PC-9 (cell line): Measurements from ENCODE around the gene CREBBP. TPM values are rescaled to one million over a fixed set of nuclear protein-coding genes. Genes with fewer than 3 reads are reported as not detected.

Source experiments
- BruUV-seq: library from RNA; stranded (reverse); fragments of 400-500 nt; replicated peaks from 2 replicates; lab custom pipeline; 2021; lab: Mats Ljungman, UMichigan
- CTCF ChIA-PET: fragments of 300-600 bp; sonication (Branson Sonifier 250); formaldehyde crosslinking; loops from one replicate; lab custom pipeline; 2022; ENCODE audit warnings: antibody characterized with exemption; lab: Charles Lee
- POLR2A ChIA-PET: fragments of 300-600 bp; sonication (Branson Sonifier 250); formaldehyde crosslinking; loops from one replicate; lab custom pipeline; 2022; ENCODE audit warnings: antibody characterized with exemption; ENCODE audit not compliant: unreplicated experiment; lab: Charles Lee
- DNase-seq, 2 experiments: peaks; one replicate each; pipeline versions ENCODE4 v3.0.0 to v3.0.0-alpha.2; 2015 to 2022; ENCODE audit warnings: mixed read lengths in 1 of 2
- H2AFZ ChIP-seq: fragments of 200-600 bp; sonication (generic); 2 replicates; pipeline ENCODE4 v1.8.1; 2017; ENCODE audit warnings: antibody characterized with exemption
- H3F3A ChIP-seq: fragments of 200-600 bp; sonication (generic); 2 replicates; pipeline ENCODE4 v1.8.1; 2017; ENCODE audit warnings: antibody characterized with exemption, mild to moderate bottlenecking, low read depth; ENCODE audit not compliant: insufficient read depth
- H3K27ac ChIP-seq: fragments of 200-600 bp; sonication (generic); 2 replicates; pipeline ENCODE4 v1.6.1; 2016; ENCODE audit warnings: mixed run types
- H3K27me3 ChIP-seq: fragments of 200-600 bp; sonication (generic); 2 replicates; pipeline ENCODE4 v1.6.1; 2016; ENCODE audit warnings: low read depth, mixed run types; ENCODE audit not compliant: insufficient read depth
- H3K36me3 ChIP-seq: fragments of 200-600 bp; sonication (generic); 2 replicates; pipeline ENCODE4 v1.6.1; 2016; ENCODE audit warnings: low read depth, mixed run types
- H3K4me1 ChIP-seq: fragments of 200-600 bp; sonication (generic); replicated peaks from 2 replicates; pipeline ENCODE4 v1.6.1; 2016; ENCODE audit warnings: mixed run types; ENCODE audit not compliant: insufficient read depth
- H3K4me2 ChIP-seq: fragments of 200-600 bp; sonication (generic); 2 replicates; pipeline ENCODE4 v1.6.1; 2017; ENCODE audit warnings: mixed run types
- H3K4me3 ChIP-seq: fragments of 200-600 bp; sonication (generic); 2 replicates; pipeline ENCODE4 v1.6.1; 2016; ENCODE audit warnings: mixed run types
- H3K79me2 ChIP-seq: fragments of 200-600 bp; sonication (generic); 2 replicates; pipeline ENCODE4 v1.6.1; 2017; ENCODE audit warnings: low read depth, mixed run types
- H3K9me2 ChIP-seq: fragments of 200-600 bp; sonication (generic); 2 replicates; pipeline ENCODE4 v1.8.1; 2017; ENCODE audit warnings: mild to moderate bottlenecking; ENCODE audit not compliant: insufficient read depth
- H3K9me3 ChIP-seq: fragments of 200-600 bp; sonication (generic); 2 replicates; pipeline ENCODE4 v1.8.1; 2016; ENCODE audit warnings: low read depth; ENCODE audit not compliant: insufficient read depth
- H4K20me1 ChIP-seq: fragments of 200-600 bp; sonication (generic); 2 replicates; pipeline ENCODE4 v1.8.1; 2017; ENCODE audit not compliant: insufficient read depth
- CTCF ChIP-seq: fragments of 200-600 bp; sonication (generic); conservative IDR thresholded peaks from 2 replicates; pipeline ENCODE4 v1.6.1; 2017; ENCODE audit warnings: mixed run types, antibody characterized with exemption, mild to moderate bottlenecking, moderate library complexity
- EZH2 ChIP-seq: fragments of 200-600 bp; sonication (generic); IDR thresholded peaks from 2 replicates; pipeline ENCODE4 v1.8.0; 2017; ENCODE audit warnings: antibody characterized with exemption, low read depth
- intact Hi-C: fragments of 100-400 bp; cut with micrococcal nuclease; formaldehyde crosslinking; loops from one replicate; pipeline ENCODE4 v1.10.0; 2022; ENCODE audit not compliant: unreplicated experiment
- total RNA-seq: library from RNA; stranded (reverse); gene quantifications from 2 replicates; pipeline ENCODE4 v1.2.3, GENCODE V29; 2021

Gene CREBBP
- total RNA-seq, 1 experiment from 2014 or later, result 74.9 TPM

DNA sequence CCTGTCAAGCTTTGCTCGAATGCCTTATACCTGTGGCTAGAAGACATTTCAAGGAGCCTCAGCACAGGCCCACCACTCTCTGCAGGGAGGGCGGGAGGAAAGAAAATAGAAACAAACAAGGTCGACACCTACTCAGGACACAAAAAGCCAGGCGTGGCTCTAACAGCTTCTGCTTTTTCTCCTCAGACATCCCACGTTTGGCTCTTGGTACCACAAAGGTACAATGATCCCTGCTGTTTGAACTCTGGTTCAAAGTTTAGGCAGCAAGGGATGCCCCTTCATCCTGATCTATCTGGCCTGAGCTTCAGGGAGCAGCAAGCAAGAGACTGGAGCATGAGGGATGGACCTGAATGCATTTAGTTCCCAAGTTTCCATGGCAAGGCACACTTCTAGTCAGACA lies 57.1 kb downstream of the CREBBP start:
- no peaks in the 10 kb centered on the region for H3K36me3 ChIP-seq
- POLR2A ChIA-PET, result no interaction called here
- H2AFZ ChIP-seq, result no peak overlapping the region
- H3K4me2 ChIP-seq, result no peak overlapping the region
- H3F3A ChIP-seq, result peaks cover 24% of the 10 kb centered on the region
- no peak for DNase-seq
- BruUV-seq, result no TSS peak
- no peaks in the 10 kb centered on the region for H3K27me3 ChIP-seq
- peaks cover 93% of the 10 kb centered on the region for H3K79me2 ChIP-seq
- no peaks in the 10 kb centered on the region for H3K9me2 ChIP-seq
- CTCF ChIA-PET, result interaction anchor here (0.6 kb wide), 1 partner anchor 57 kb away, joined by 12 read pairs; the partner anchor contains the start of gene CREBBP
- TF ChIP-seq EZH2, result no peak
- TF ChIP-seq CTCF, result no peak
- H3K4me1 ChIP-seq, result peaks cover 33% of the 10 kb centered on the region
- H3K27ac ChIP-seq, result no peak overlapping the region
- H4K20me1 ChIP-seq, result peaks cover 91% of the 10 kb centered on the region
- H3K9me3 ChIP-seq, result no peaks in the 10 kb centered on the region
- intact Hi-C loops, result no loop called here
- no peak overlapping the region for H3K4me3 ChIP-seq

DNA sequence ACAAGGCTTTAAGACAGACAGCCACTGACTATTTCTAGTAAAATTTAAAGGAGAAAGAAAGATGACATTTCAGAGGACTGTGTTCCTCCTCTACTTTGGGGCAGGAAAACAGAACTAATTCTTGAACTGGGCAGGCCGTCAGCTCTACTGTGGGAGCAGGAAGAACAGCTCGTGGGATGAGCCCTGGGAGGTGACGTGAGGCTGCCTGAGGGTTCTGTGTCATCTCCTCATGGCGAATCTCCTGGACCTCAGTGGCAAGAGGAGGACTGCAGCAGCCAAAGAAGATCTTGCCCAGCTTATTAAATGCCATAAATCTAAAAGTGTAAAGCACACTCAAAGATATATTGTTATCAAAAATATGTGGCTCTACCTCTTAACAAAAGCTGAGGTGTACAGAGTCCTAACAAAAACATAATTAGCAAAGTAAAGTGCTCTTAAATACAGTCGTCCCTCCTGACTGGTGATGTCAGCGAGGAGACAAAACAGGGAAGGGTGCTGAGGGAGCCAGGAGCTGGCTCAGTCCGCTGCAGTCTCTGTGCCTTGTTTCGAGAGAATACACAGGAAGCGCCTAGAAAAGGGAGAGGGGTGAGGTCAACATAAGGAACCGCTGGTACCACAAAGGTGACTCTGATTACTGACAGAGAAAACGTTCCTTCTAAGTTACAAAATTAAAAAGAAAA lies 58.0 kb downstream of the CREBBP start:
- H3F3A ChIP-seq, result peaks cover 24% of the 10 kb centered on the region
- H3K4me3 ChIP-seq, result no peak overlapping the region
- DNase-seq, result no peak
- no peak overlapping the region for H3K4me2 ChIP-seq
- peaks cover 91% of the 10 kb centered on the region for H4K20me1 ChIP-seq
- no peak for TF ChIP-seq CTCF
- TF ChIP-seq EZH2, result no peak
- POLR2A ChIA-PET, result no interaction called here
- H3K79me2 ChIP-seq, result peaks cover 91% of the 10 kb centered on the region
- CTCF ChIA-PET, result no interaction called here
- H3K27me3 ChIP-seq, result no peaks in the 10 kb centered on the region
- H3K4me1 ChIP-seq, result peaks cover 33% of the 10 kb centered on the region
- H3K27ac ChIP-seq, result no peak overlapping the region
- no peaks in the 10 kb centered on the region for H3K36me3 ChIP-seq
- intact Hi-C loops, result no loop called here
- no TSS peak for BruUV-seq
- no peak overlapping the region for H2AFZ ChIP-seq
- H3K9me2 ChIP-seq, result no peaks in the 10 kb centered on the region
- no peaks in the 10 kb centered on the region for H3K9me3 ChIP-seq

GRCh38 chr16:3821184-3821583 lies 59.3 kb downstream of the CREBBP start:
- no peaks in the 10 kb centered on the region for H3K9me2 ChIP-seq
- no peak overlapping the region for H3K27ac ChIP-seq
- no peaks in the 10 kb centered on the region for H3K27me3 ChIP-seq
- peaks cover 28% of the 10 kb centered on the region for H3K4me1 ChIP-seq
- intact Hi-C loops, result no loop called here
- H3F3A ChIP-seq, result peaks cover 21% of the 10 kb centered on the region
- H3K4me3 ChIP-seq, result no peak overlapping the region
- ChIA-PET POLR2A (no interaction called here), CTCF (no interaction called here)
- H4K20me1 ChIP-seq, result peaks cover 95% of the 10 kb centered on the region
- no peak for DNase-seq
- no peaks in the 10 kb centered on the region for H3K9me3 ChIP-seq
- BruUV-seq, result no TSS peak
- no peak overlapping the region for H2AFZ ChIP-seq
- H3K36me3 ChIP-seq, result no peaks in the 10 kb centered on the region
- H3K4me2 ChIP-seq, result no peak overlapping the region
- no peak for TF ChIP-seq EZH2
- TF ChIP-seq CTCF, result no peak
- peaks cover 94% of the 10 kb centered on the region for H3K79me2 ChIP-seq
